Testis (tissue), 3 donors: ENCODE data around the gene HMG20B. TPM values are rescaled to one million over a fixed set of nuclear protein-coding genes. Genes with fewer than 3 reads are reported as not detected.

Experiments
- DNase-seq: peaks from one replicate; pipeline ENCODE4 v3.0.0-alpha.2; 2019
- H3K27ac ChIP-seq, 2 donors: fragments of 200-600 bp; sonication (generic); one replicate each; pipeline ENCODE4 v1.5.1; 2019
- H3K27me3 ChIP-seq: fragments of 200-600 bp; sonication (generic); one replicate; pipeline ENCODE4 v1.5.1; 2019
- H3K36me3 ChIP-seq: fragments of 200-600 bp; sonication (generic); one replicate; pipeline ENCODE4 v1.5.1; 2017; ENCODE audit warnings: low read depth; ENCODE audit errors: missing control alignments
- H3K4me1 ChIP-seq: fragments of 200-600 bp; sonication (generic); one replicate; pipeline ENCODE4 v1.5.1; 2019
- H3K4me3 ChIP-seq, 2 donors: fragments of 200-600 bp; sonication (generic); one replicate each; pipeline ENCODE4 v1.5.1; 2017 to 2019
- H3K9me3 ChIP-seq: fragments of 200-600 bp; sonication (generic); one replicate; pipeline ENCODE4 v1.5.1; 2017
- POLR2A ChIP-seq: fragments of 450-650 bp; IDR thresholded peaks from one replicate; pipeline ENCODE4 v1.6.1; 2017; ENCODE audit warnings: antibody characterized with exemption, mild to moderate bottlenecking, moderate library complexity
- WGBS, 2 donors: methylation state at CpG; one replicate each; pipeline ENCODE4 v1.1.5; 2018; 5-methylcytosine and 5-hydroxymethylcytosine counted together
- intact Hi-C: fragments of 100-400 bp; cut with DNase I; formaldehyde crosslinking; loops from one replicate; pipeline ENCODE4 v1.15.1; 2023; ENCODE audit warnings: low total_unique reads
- polyA plus RNA-seq: library from polyadenylated mRNA; stranded (reverse); fragments of 350-450 nt; fragmentation: Illumina TruSeq; extraction: RNeasy Lipid Tissue Mini Kit (QIAGEN cat#74804); gene quantifications from one replicate; pipeline ENCODE4 v1.2.3, GENCODE V29; 2014; ENCODE audit warnings: low read depth, low replicate concordance; ENCODE audit not compliant: insufficient read depth
- total RNA-seq, 2 donors: library from RNA; depleted of rRNA; stranded (reverse); fragments of >200 nt; gene quantifications; one replicate each; pipeline ENCODE4 v1.2.3, GENCODE V29; 2016
- TF ChIP-seq, protein P1 (sequence below), 3 experiments: fragments of 450-650 bp in 2 of 3; fragments of 200-600 bp in 1 of 3; sonication (generic) in 1 of 3; IDR thresholded peaks; one replicate each; pipeline ENCODE4 v1.5.1; 2016 to 2019; ENCODE audit warnings: antibody characterized with exemption in 3 of 3, mild to moderate bottlenecking in 2 of 3, moderate library complexity in 1 of 3

Gene HMG20B
- total and polyA plus RNA-seq, 3 donors from 2014 or later: 66.2 to 129 (median 108) TPM

DNA sequence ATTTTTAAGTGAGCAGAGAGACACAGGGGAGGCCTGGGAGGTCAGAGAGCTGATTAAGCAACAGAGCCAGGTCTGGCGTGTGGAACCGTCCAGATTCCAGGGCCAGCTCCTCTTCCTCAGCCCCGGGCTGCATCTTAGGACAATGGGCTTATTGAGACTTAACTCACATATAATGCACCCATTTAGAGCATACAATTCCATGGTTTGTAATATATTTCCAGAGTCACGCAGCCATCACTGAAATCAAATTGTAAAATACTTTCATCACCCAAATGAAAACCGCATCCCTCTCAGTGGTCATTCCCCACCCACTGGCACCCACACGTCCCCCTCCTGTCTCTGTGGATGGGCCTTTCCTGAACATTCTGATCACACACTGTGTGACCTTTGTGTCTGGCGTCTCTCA, 2.1 kb upstream of the HMG20B start:
- Histone ChIP-seq H3K27me3 (no peaks in the 10 kb centered on the region), H3K9me3 (no peaks in the 10 kb centered on the region), H3K27ac (no peak overlapping the region), H3K4me3 (no peak overlapping the region), H3K36me3 (no peaks in the 10 kb centered on the region), H3K4me1 (peaks cover 9% of the 10 kb centered on the region)
- WGBS, 2 donors: 75 to 78% methylated on average over 7 of the region's 7 CpGs
- no peak for DNase-seq
- intact Hi-C loops: no loop called here
- TF ChIP-seq, protein P1, sequence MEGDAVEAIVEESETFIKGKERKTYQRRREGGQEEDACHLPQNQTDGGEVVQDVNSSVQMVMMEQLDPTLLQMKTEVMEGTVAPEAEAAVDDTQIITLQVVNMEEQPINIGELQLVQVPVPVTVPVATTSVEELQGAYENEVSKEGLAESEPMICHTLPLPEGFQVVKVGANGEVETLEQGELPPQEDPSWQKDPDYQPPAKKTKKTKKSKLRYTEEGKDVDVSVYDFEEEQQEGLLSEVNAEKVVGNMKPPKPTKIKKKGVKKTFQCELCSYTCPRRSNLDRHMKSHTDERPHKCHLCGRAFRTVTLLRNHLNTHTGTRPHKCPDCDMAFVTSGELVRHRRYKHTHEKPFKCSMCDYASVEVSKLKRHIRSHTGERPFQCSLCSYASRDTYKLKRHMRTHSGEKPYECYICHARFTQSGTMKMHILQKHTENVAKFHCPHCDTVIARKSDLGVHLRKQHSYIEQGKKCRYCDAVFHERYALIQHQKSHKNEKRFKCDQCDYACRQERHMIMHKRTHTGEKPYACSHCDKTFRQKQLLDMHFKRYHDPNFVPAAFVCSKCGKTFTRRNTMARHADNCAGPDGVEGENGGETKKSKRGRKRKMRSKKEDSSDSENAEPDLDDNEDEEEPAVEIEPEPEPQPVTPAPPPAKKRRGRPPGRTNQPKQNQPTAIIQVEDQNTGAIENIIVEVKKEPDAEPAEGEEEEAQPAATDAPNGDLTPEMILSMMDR (IDR thresholded peaks at IDR 0.05): no peak
- no peak for TF ChIP-seq POLR2A

- Histone ChIP-seq H3K9me3 (no peaks in the 10 kb centered on the region), H3K4me3 (peak overlapping the region; percentile 83 to 89), H3K27ac (peak overlapping the region in 1 of 2 donors; percentile 6), H3K4me1 (peaks cover 9% of the 10 kb centered on the region), H3K36me3 (no peaks in the 10 kb centered on the region), H3K27me3 (no peaks in the 10 kb centered on the region)
- WGBS, 2 donors: 2 to 7% methylated on average over 6 to 44 of the region's 48 CpGs
- intact Hi-C loops: no loop called here
- DNase-seq: peak; percentile 100
- no peak for TF ChIP-seq POLR2A
- TF ChIP-seq, protein P1 (IDR thresholded peaks at IDR 0.05): no peak
Observed at GRCh38 chr19:3572132-3572854, 451 bp upstream of the HMG20B start.

DNA sequence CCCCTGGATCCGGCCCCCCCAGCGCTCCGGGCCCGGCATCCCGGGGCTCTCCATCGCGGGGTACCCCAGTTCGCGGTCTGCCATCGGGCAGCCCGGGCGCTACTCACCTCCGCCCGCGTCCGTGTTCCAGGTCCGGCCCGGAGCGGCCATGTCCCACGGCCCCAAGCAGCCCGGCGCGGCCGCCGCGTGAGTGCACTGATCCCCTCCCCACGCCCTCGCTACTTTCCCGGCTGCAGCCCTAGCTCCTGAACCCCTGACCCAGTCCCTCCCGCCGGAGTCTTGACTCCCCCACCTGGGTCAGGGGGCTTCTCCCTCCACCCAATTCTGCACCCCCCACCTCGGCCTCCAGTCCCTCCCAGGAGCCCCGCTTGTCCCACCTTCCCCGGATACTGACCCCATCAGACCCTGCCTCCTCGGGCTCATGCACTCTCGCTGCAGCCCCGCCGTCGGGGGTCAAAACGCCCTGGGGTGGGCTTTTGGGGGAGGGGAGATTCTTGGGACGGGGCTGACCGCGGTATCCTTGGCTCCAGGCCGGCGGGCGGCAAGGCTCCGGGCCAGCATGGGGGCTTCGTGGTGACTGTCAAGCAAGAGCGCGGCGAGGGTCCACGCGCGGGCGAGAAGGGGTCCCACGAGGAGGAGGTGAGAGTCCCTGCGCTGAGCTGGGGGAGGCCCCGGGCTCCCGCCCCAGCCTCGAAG, 566 bp downstream of the HMG20B start:
- peaks cover 9% of the 10 kb centered on the region for H3K4me1 ChIP-seq
- 1% methylated on average over 19 to 52 of the region's 60 CpGs for WGBS, 2 donors
- H3K4me3 ChIP-seq: peak overlapping the region; percentile 83 to 89
- DNase-seq: no peak
- H3K27ac ChIP-seq: peak overlapping the region; percentile 20 to 81
- H3K9me3 ChIP-seq: no peaks in the 10 kb centered on the region
- TF ChIP-seq, protein P1 (IDR thresholded peaks at IDR 0.05): no peak
- TF ChIP-seq POLR2A: no peak
- H3K36me3 ChIP-seq: no peaks in the 10 kb centered on the region
- no peaks in the 10 kb centered on the region for H3K27me3 ChIP-seq
- intact Hi-C loops: no loop called here

- WGBS, 2 donors: 36 to 46% methylated on average over 42 to 55 of the region's 55 CpGs
- Histone ChIP-seq H3K27ac (peak overlapping the region in 1 of 2 donors; percentile 81), H3K9me3 (no peaks in the 10 kb centered on the region), H3K4me1 (peaks cover 9% of the 10 kb centered on the region), H3K27me3 (no peaks in the 10 kb centered on the region), H3K4me3 (peak overlapping the region; percentile 83 to 89), H3K36me3 (no peaks in the 10 kb centered on the region)
- TF ChIP-seq, protein P1 (IDR thresholded peaks at IDR 0.05): no peak
- TF ChIP-seq POLR2A: no peak
- intact Hi-C loops: no loop called here
- DNase-seq: peak; percentile 97
Observed at GRCh38 chr19:3573858-3574637, 1.3 kb downstream of the HMG20B start.
